Adrenal gland (tissue), 12 donors: Measurements from ENCODE around the gene SEMA5A. TPM values are rescaled to one million over a fixed set of nuclear protein-coding genes. Genes with fewer than 3 reads are reported as not detected.

Source experiments
- DNase-seq, 7 donors: peaks; one replicate each; pipeline ENCODE4 v3.0.0-alpha.2; 2019 to 2020
- H3K27ac ChIP-seq, 5 donors: fragments of 200-600 bp; sonication (generic) in 4 of 5; 1 replicate in 3 of 5; 2 replicates in 2 of 5; pipeline versions ENCODE4 v1.5.1 to v1.8.0; 2016 to 2020; ENCODE audit warnings: mild to moderate bottlenecking in 1 of 5
- H3K27me3 ChIP-seq: fragments of 200-600 bp; 2 replicates; pipeline ENCODE4 v1.8.0; 2021
- H3K36me3 ChIP-seq, 2 donors: fragments of 200-600 bp; replicated peaks in 1 of 2; 1 replicate in 1 of 2; 2 replicates in 1 of 2; pipeline versions ENCODE4 v1.5.1 to v1.8.0; 2018 to 2022
- H3K4me1 ChIP-seq, 2 donors: fragments of 200-600 bp; replicated peaks in 1 of 2; 1 replicate in 1 of 2; 2 replicates in 1 of 2; pipeline versions ENCODE4 v1.5.1 to v1.8.0; 2018 to 2021
- H3K4me3 ChIP-seq, 4 donors: fragments of 200-600 bp; sonication (generic) in 3 of 4; one replicate each; pipeline ENCODE4 v1.5.1; 2016 to 2018
- H3K9me3 ChIP-seq, 3 donors: fragments of 200-600 bp; sonication (generic) in 1 of 3; replicated peaks in 1 of 3; 1 replicate in 2 of 3; 2 replicates in 1 of 3; pipeline versions ENCODE4 v1.5.1 to v1.8.0; 2016 to 2021
- CTCF ChIP-seq, 6 experiments: fragments of 450-650 bp in 4 of 6; fragments of 200-600 bp in 2 of 6; sonication (generic) in 1 of 6; IDR thresholded peaks; 1 replicate in 5 of 6; 2 replicates in 1 of 6; pipeline versions ENCODE4 v1.5.1 to v1.8.0; 2016 to 2021; ENCODE audit warnings: antibody characterized with exemption in 6 of 6, mild to moderate bottlenecking in 2 of 6, moderate library complexity in 1 of 6
- POLR2A ChIP-seq, 2 donors: fragments of 450-650 bp; IDR thresholded peaks; one replicate each; pipeline ENCODE4 v1.6.1; 2017; ENCODE audit warnings: antibody characterized with exemption in 2 of 2, mild to moderate bottlenecking in 2 of 2, moderate library complexity in 1 of 2
- WGBS, 4 donors: extraction: QIAGEN DNeasy Blood & Tissue Kit in 2 of 4; methylation state at CpG; one replicate each; pipeline versions ENCODE4 v1.1.5 to v1.1.7; 2013 to 2017; 5-methylcytosine and 5-hydroxymethylcytosine counted together
- intact Hi-C, 2 donors: fragments of 100-400 bp; cut with DNase I; formaldehyde crosslinking; loops; one replicate each; pipeline versions ENCODE4 v1.14.1 to v1.15.0; 2022 to 2023
- polyA plus RNA-seq, 3 donors: library from polyadenylated mRNA; stranded (reverse); fragments of 200-250 nt in 2 of 3; fragments of 350-450 nt in 1 of 3; fragmentation: Illumina TruSeq in 1 of 3; extraction: RNeasy Lipid Tissue Mini Kit (QIAGEN cat#74804) in 1 of 3; gene quantifications; one replicate each; pipeline ENCODE4 v1.2.3, GENCODE V29; 2013 to 2014
- total RNA-seq, 9 donors: library from RNA; depleted of rRNA in 4 of 9; stranded (reverse); fragments of >200 nt in 4 of 9; fragments of 120-200 nt in 1 of 9; fragmentation: NEBNext Ultra II Directional in 1 of 9; extraction: Animal tissue kit (Norgen Biotek cat#: 25700) in 1 of 9; gene quantifications; one replicate each; pipeline versions ENCODE4 v1.1.0 to v1.2.4, GENCODE V29; 2013 to 2023
- donor health status: healthy with polysubstance abuse.
- donor health status: Bipolar disorder and iron deficiency.
- donor health status: DM: yes; HTN: yes; CAD: no.
- donor health status: DM: no; HTN: no; CAD: no.
- donor health status: DM: no; HTN: no; CAD: no.
- donor health status: DM: yes; HTN: yes; CAD: no.

The SEMA5A gene
- total and polyA plus RNA-seq, 12 donors: 0.40 to 6.0 (median 2.6) TPM

GRCh38 chr5:9302218-9302617 lies 243.7 kb downstream of the SEMA5A start:
- WGBS, 4 donors: 68 to 80% (median 75%) methylated on average over 2 of the region's 2 CpGs
- TF ChIP-seq CTCF (IDR thresholded peaks at IDR 0.05) (no peak), POLR2A (IDR thresholded peaks at IDR 0.05) (no peak)
- Histone ChIP-seq H3K27ac (no peak overlapping the region), H3K36me3 (no peaks in the 10 kb centered on the region), H3K4me1 (no peaks in the 10 kb centered on the region), H3K4me3 (no peak overlapping the region), H3K9me3 (no peaks in the 10 kb centered on the region), H3K27me3 (no peaks in the 10 kb centered on the region)
- no peak for DNase-seq
- intact Hi-C loops: no loop called here

DNA sequence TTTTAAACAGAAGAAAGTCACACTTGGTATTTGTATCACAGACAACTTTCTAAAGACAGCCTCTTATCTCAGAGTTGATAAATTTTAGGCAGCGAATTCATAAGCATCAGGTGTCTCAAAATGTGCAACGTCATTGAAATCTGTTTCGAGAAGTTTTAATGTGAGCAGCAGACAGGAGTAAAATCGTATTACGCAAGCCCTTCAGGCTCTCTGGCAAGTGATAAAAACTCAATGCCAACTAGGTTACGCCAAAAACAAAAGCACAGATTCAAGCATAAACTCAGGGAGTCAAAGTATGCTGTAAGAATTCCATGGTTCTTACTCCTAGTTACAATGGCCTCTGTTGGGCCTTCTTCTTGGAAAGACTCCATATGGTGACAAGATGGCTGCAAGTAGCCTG lies 244.7 kb downstream of the SEMA5A start:
- WGBS, 4 donors: 73 to 81% (median 77%) methylated on average over 6 of the region's 6 CpGs
- no peak overlapping the region for H3K4me3 ChIP-seq

GRCh38 chr5:9297134-9297533 lies 248.7 kb downstream of the SEMA5A start:
- 64 to 82% (median 67%) methylated on average over 4 of the region's 4 CpGs for WGBS, 4 donors
- Histone ChIP-seq H3K27ac (no peak overlapping the region), H3K27me3 (no peaks in the 10 kb centered on the region), H3K9me3 (no peaks in the 10 kb centered on the region), H3K4me1 (no peaks in the 10 kb centered on the region), H3K36me3 (no peaks in the 10 kb centered on the region), H3K4me3 (no peak overlapping the region)
- no peak for DNase-seq
- intact Hi-C loops: no loop called here
- TF ChIP-seq CTCF (IDR thresholded peaks at IDR 0.05) (no peak), POLR2A (IDR thresholded peaks at IDR 0.05) (no peak)

More for the DNA sequence above, 244.7 kb downstream of the SEMA5A start:
- intact Hi-C loops: no loop called here
- no peaks in the 10 kb centered on the region for H3K9me3 ChIP-seq
- H3K27me3 ChIP-seq: no peaks in the 10 kb centered on the region
- no peaks in the 10 kb centered on the region for H3K36me3 ChIP-seq
- H3K4me1 ChIP-seq: no peaks in the 10 kb centered on the region
- H3K27ac ChIP-seq: no peak overlapping the region
- DNase-seq: no peak
- TF ChIP-seq CTCF (IDR thresholded peaks at IDR 0.05) (no peak), POLR2A (IDR thresholded peaks at IDR 0.05) (no peak)

DNA sequence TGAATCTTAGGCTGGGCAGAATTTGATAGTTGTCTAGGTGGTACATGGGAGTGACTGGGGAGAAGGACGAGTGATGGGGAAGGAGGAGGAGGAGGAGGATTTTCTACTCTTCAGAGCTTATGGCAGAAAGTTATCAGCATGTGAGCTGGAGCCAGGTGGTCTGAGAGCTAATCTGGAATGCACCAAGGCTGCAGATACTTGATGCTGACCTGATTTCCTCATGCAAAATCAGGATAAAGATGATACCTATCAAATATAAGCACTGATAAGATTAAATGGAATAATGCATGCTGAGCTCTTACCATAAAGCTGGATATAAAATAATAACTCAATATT lies 250.4 kb downstream of the SEMA5A start:
- no peak for TF ChIP-seq POLR2A (IDR thresholded peaks at IDR 0.05)
- TF ChIP-seq CTCF (IDR thresholded peaks at IDR 0.05): no peak
- Histone ChIP-seq H3K27me3 (no peaks in the 10 kb centered on the region), H3K9me3 (no peaks in the 10 kb centered on the region), H3K36me3 (no peaks in the 10 kb centered on the region), H3K27ac (no peak overlapping the region), H3K4me1 (no peaks in the 10 kb centered on the region), H3K4me3 (no peak overlapping the region)
- no peak for DNase-seq
- WGBS, 4 donors: 42 to 61% (median 52%) methylated on average over 1 of the region's 1 CpG
- intact Hi-C loops: no loop called here
